ENCODE measurements around the gene SNTB2. TPM values are rescaled to one million over a fixed set of nuclear protein-coding genes. Genes with fewer than 3 reads are reported as not detected.
"Not testable (repeated sequence)": the region's sequence is repeated elsewhere in the genome, so short reads cannot be mapped to it uniquely, and the experiment has no call there.

The SNTB2 gene
- total RNA-seq = 100 to 1,000 TPM in 1 of 4 donors, 10 to 100 TPM in 3; 39.1 to 137 (median 43.0) TPM

GRCh38 chr16:69186642-69187445 lies at the start of gene SNTB2:
TSS of gene SNTB2 (plus strand) at chr16:69187164. CDS start at chr16:69187167, 3 bp downstream.
- peak within 1 kb of the TSS; percentile 80 to 91 for H3K4me3 ChIP-seq
- whole genome bisulfite sequencing, 2 donors (ENCODE audit: low coverage in 1 of 2) = 0% methylated on average over 7 of the region's 69 CpGs; no CpG with 5 or more reads in 1 of the 2 donors
- H3K9me3 ChIP-seq = no peaks in the 10 kb centered on the region
- peak within 1 kb of the TSS; percentile 70 to 99 (median 96) for H3K27ac ChIP-seq
- H3K4me1 ChIP-seq = peaks cover 3 to 68% (median 31%) of the 10 kb centered on the region in 3 donors
- TF ChIP-seq POLR2AphosphoS5 (IDR thresholded peaks at IDR 0.05) (peak; percentile 90), CTCF (IDR thresholded peaks at IDR 0.05) (no peak), EP300 (IDR thresholded peaks at IDR 0.05) (no peak), POLR2A (IDR thresholded peaks at IDR 0.05) (peak; percentile 85 to 86)
- no peaks in the 10 kb centered on the region for H3K36me3 ChIP-seq
- peak; percentile 96 for ATAC-seq
- no peaks in the 10 kb centered on the region for H3K27me3 ChIP-seq

GRCh38 chr16:69138608-69139007 lies 48.4 kb upstream of the SNTB2 start:
- no peak for ATAC-seq
- no peaks in the 10 kb centered on the region for H3K27me3 ChIP-seq
- H3K27ac ChIP-seq = no peak overlapping the region
- H3K4me3 ChIP-seq = no peak overlapping the region
- TF ChIP-seq POLR2AphosphoS5 (IDR thresholded peaks at IDR 0.05) = no peak
- TF ChIP-seq CTCF (IDR thresholded peaks at IDR 0.05) = no peak
- TF ChIP-seq EP300 (IDR thresholded peaks at IDR 0.05) = no peak
- no peak for TF ChIP-seq POLR2A (IDR thresholded peaks at IDR 0.05)
- peaks cover 0 to 13% (median 6%) of the 10 kb centered on the region in 3 donors for H3K4me1 ChIP-seq
- no peaks in the 10 kb centered on the region for H3K9me3 ChIP-seq
- peaks cover 0 to 75% of the 10 kb centered on the region in 2 donors for H3K36me3 ChIP-seq
- WGBS, 2 donors (ENCODE audit: low coverage in 1 of 2) = 56 to 91% methylated on average over 1 to 2 of the region's 2 CpGs

GRCh38 chr16:69139464-69139863 lies 47.5 kb upstream of the SNTB2 start:
- H3K4me3 ChIP-seq, H3K9me3 ChIP-seq, H3K4me1 ChIP-seq, H3K27me3 ChIP-seq, ATAC-seq, H3K27ac ChIP-seq: not testable (repeated sequence)
- 93 to 95% methylated on average over 6 to 7 of the region's 7 CpGs for WGBS, 2 donors (ENCODE audit: low coverage in 1 of 2)
- H3K36me3 ChIP-seq = peaks cover 0 to 84% of the 10 kb centered on the region in 2 donors

- Histone ChIP-seq H3K4me3 (no peak overlapping the region), H3K36me3 (peaks cover 0 to 99% of the 10 kb centered on the region in 2 donors), H3K4me1 (no peaks in the 10 kb centered on the region), H3K9me3 (no peaks in the 10 kb centered on the region), H3K27me3 (no peaks in the 10 kb centered on the region), H3K27ac (no peak overlapping the region)
- ATAC-seq = no peak
- WGBS, 2 donors (ENCODE audit: low coverage in 1 of 2) = 80 to 95% methylated on average over 3 to 5 of the region's 5 CpGs
- no peak for TF ChIP-seq EP300 (IDR thresholded peaks at IDR 0.05)
- TF ChIP-seq POLR2A (IDR thresholded peaks at IDR 0.05) = no peak
- no peak for TF ChIP-seq POLR2AphosphoS5 (IDR thresholded peaks at IDR 0.05)
- no peak for TF ChIP-seq CTCF (IDR thresholded peaks at IDR 0.05)
Observed at GRCh38 chr16:69141014-69141413, 46.0 kb upstream of the SNTB2 start.

GRCh38 chr16:69141936-69142335 lies 45.0 kb upstream of the SNTB2 start:
- Histone ChIP-seq H3K9me3 (no peaks in the 10 kb centered on the region), H3K27me3 (no peaks in the 10 kb centered on the region), H3K36me3 (peaks cover 0 to 97% of the 10 kb centered on the region in 2 donors), H3K4me1 (no peaks in the 10 kb centered on the region), H3K4me3 (no peak overlapping the region), H3K27ac (no peak overlapping the region)
- ATAC-seq = no peak
- 70 to 80% methylated on average over 1 of the region's 4 CpGs for WGBS, 2 donors (ENCODE audit: low coverage in 1 of 2)
- TF ChIP-seq POLR2A (IDR thresholded peaks at IDR 0.05) = no peak
- TF ChIP-seq CTCF (IDR thresholded peaks at IDR 0.05) = no peak
